ENCODE results near the gene CASZ1. TPM values are rescaled to one million over a fixed set of nuclear protein-coding genes. Genes with fewer than 3 reads are reported as not detected.

CASZ1 gene
- total RNA-seq, 1 experiment from 2014 or later: 11.7 TPM

DNA sequence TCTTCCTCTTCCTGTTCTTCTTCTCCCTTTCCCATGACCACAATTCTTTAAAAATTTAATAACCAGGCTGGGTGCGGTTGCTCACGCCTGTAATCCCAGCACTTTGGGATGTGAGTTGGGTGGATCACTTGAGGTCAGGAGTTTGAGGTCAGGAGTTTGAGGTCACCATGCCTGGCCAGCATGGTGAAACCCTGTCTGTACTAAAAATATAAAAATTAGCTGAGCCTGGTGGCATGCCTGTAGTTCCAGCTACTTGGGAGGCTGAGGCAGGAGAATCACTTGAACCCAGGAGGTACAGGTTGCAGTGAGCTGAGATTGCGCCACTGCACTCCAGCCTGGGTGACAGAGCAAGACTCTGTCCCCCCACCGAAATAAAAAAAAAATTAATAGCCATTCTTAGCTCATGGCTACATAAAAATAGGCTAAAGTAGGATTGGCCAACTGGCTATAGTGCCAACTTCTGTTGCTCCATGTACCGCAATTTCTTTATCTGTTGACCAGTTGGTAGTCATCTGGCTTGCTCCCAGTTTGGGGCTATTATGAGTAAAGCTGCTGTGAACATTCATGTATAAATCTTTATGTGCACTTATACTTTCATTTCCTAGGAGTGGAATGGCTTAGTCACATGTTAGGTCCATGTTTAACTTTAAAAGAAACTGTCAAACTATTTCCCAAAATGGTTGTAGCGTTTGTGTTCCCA lies 185.4 kb downstream of the CASZ1 start:
- ChIA-PET POLR2A (no interaction called here), CTCF (no interaction called here)
- no peaks in the 10 kb centered on the region for H3K27me3 Mint-ChIP-seq (ENCODE audit: low read depth)
- TF ChIP-seq NFE2L1 (CRISPR knock-in tag; IDR thresholded peaks at IDR 0.05) (no peak), ETV6 (CRISPR knock-in tag; IDR thresholded peaks at IDR 0.05) (no peak), KAT7 (CRISPR knock-in tag; IDR thresholded peaks at IDR 0.05; ENCODE audit: borderline replicate concordance) (no peak), ZNF317 (CRISPR knock-in tag; IDR thresholded peaks at IDR 0.05; ENCODE audit: borderline replicate concordance, low read depth) (no peak), GTF2I (CRISPR knock-in tag; conservative IDR thresholded peaks at IDR 0.05) (no peak), IRF2 (CRISPR knock-in tag; IDR thresholded peaks at IDR 0.05; ENCODE audit: borderline replicate concordance, low read depth) (no peak), ZNF219 (CRISPR knock-in tag; IDR thresholded peaks at IDR 0.05; ENCODE audit: borderline replicate concordance) (no peak)
- TF ChIP-seq, protein P1, sequence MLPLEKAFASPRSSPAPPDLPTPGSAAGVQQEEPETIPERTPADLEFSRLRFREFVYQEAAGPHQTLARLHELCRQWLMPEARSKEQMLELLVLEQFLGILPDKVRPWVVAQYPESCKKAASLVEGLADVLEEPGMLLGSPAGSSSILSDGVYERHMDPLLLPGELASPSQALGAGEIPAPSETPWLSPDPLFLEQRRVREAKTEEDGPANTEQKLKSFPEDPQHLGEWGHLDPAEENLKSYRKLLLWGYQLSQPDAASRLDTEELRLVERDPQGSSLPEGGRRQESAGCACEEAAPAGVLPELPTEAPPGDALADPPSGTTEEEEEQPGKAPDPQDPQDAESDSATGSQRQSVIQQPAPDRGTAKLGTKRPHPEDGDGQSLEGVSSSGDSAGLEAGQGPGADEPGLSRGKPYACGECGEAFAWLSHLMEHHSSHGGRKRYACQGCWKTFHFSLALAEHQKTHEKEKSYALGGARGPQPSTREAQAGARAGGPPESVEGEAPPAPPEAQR (CRISPR knock-in tag; IDR thresholded peaks at IDR 0.05): no peak
- TF ChIP-seq, protein P2, sequence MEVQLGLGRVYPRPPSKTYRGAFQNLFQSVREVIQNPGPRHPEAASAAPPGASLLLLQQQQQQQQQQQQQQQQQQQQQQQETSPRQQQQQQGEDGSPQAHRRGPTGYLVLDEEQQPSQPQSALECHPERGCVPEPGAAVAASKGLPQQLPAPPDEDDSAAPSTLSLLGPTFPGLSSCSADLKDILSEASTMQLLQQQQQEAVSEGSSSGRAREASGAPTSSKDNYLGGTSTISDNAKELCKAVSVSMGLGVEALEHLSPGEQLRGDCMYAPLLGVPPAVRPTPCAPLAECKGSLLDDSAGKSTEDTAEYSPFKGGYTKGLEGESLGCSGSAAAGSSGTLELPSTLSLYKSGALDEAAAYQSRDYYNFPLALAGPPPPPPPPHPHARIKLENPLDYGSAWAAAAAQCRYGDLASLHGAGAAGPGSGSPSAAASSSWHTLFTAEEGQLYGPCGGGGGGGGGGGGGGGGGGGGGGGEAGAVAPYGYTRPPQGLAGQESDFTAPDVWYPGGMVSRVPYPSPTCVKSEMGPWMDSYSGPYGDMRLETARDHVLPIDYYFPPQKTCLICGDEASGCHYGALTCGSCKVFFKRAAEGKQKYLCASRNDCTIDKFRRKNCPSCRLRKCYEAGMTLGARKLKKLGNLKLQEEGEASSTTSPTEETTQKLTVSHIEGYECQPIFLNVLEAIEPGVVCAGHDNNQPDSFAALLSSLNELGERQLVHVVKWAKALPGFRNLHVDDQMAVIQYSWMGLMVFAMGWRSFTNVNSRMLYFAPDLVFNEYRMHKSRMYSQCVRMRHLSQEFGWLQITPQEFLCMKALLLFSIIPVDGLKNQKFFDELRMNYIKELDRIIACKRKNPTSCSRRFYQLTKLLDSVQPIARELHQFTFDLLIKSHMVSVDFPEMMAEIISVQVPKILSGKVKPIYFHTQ (CRISPR knock-in tag; IDR thresholded peaks at IDR 0.05): no peak
- TF ChIP-seq, protein P3, sequence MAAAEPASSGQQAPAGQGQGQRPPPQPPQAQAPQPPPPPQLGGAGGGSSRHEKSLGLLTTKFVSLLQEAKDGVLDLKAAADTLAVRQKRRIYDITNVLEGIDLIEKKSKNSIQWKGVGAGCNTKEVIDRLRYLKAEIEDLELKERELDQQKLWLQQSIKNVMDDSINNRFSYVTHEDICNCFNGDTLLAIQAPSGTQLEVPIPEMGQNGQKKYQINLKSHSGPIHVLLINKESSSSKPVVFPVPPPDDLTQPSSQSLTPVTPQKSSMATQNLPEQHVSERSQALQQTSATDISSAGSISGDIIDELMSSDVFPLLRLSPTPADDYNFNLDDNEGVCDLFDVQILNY (CRISPR knock-in tag; IDR thresholded peaks at IDR 0.05): no peak
- TF ChIP-seq, protein P4, sequence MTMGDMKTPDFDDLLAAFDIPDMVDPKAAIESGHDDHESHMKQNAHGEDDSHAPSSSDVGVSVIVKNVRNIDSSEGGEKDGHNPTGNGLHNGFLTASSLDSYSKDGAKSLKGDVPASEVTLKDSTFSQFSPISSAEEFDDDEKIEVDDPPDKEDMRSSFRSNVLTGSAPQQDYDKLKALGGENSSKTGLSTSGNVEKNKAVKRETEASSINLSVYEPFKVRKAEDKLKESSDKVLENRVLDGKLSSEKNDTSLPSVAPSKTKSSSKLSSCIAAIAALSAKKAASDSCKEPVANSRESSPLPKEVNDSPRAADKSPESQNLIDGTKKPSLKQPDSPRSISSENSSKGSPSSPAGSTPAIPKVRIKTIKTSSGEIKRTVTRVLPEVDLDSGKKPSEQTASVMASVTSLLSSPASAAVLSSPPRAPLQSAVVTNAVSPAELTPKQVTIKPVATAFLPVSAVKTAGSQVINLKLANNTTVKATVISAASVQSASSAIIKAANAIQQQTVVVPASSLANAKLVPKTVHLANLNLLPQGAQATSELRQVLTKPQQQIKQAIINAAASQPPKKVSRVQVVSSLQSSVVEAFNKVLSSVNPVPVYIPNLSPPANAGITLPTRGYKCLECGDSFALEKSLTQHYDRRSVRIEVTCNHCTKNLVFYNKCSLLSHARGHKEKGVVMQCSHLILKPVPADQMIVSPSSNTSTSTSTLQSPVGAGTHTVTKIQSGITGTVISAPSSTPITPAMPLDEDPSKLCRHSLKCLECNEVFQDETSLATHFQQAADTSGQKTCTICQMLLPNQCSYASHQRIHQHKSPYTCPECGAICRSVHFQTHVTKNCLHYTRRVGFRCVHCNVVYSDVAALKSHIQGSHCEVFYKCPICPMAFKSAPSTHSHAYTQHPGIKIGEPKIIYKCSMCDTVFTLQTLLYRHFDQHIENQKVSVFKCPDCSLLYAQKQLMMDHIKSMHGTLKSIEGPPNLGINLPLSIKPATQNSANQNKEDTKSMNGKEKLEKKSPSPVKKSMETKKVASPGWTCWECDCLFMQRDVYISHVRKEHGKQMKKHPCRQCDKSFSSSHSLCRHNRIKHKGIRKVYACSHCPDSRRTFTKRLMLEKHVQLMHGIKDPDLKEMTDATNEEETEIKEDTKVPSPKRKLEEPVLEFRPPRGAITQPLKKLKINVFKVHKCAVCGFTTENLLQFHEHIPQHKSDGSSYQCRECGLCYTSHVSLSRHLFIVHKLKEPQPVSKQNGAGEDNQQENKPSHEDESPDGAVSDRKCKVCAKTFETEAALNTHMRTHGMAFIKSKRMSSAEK (CRISPR knock-in tag; IDR thresholded peaks at IDR 0.05; ENCODE audit: borderline replicate concordance): no peak
- TF ChIP-seq, protein P5, sequence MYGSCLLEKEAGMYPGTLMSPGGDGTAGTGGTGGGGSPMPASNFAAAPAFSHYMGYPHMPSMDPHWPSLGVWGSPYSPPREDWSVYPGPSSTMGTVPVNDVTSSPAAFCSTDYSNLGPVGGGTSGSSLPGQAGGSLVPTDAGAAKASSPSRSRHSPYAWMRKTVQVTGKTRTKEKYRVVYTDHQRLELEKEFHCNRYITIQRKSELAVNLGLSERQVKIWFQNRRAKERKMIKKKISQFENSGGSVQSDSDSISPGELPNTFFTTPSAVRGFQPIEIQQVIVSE (CRISPR knock-in tag; IDR thresholded peaks at IDR 0.05; ENCODE audit: borderline replicate concordance): no peak
- H3K9me3 Mint-ChIP-seq: no peaks in the 10 kb centered on the region
- H3K4me3 Mint-ChIP-seq: no peak overlapping the region
- ATAC-seq: no peak
- H3K4me1 Mint-ChIP-seq: peaks cover 16% of the 10 kb centered on the region
- no peak overlapping the region for H3K27ac Mint-ChIP-seq
- DNase-seq (ENCODE audit: low spot score): no peak
- no peaks in the 10 kb centered on the region for H3K36me3 Mint-ChIP-seq

DNA sequence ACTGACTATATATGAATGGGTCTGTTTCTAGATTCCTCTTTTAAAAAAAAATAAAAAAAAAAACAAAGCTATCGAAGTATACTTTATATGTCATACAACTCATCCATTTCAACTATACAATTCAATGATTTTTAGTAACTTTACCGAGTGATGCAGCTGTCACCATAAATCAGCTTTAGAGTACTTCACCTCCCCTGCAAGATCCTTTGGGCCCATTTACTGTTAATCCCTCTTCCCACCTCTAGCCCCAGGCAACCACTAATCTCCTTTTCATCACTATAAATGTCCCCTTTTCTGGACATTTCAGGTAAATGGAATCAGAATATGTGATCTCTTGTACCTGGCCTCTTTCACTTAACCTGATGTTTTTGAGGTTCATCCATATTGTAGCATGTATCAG lies 187.8 kb downstream of the CASZ1 start:
- ChIA-PET POLR2A (interaction anchor here (0.6 kb wide), 1 partner anchor 938 kb away, joined by 3 read pairs; no protein-coding TSS in a partner anchor), CTCF (interaction anchor here (0.6 kb wide), 1 partner anchor 25 kb away, joined by 3 read pairs; no protein-coding TSS in a partner anchor)
- no peak for DNase-seq (ENCODE audit: low spot score)
- H3K4me3 Mint-ChIP-seq: no peak overlapping the region
- no peaks in the 10 kb centered on the region for H3K9me3 Mint-ChIP-seq
- ATAC-seq: no peak
- no peak overlapping the region for H3K27ac Mint-ChIP-seq
- H3K27me3 Mint-ChIP-seq (ENCODE audit: low read depth): no peaks in the 10 kb centered on the region
- no peaks in the 10 kb centered on the region for H3K36me3 Mint-ChIP-seq
- peaks cover 12% of the 10 kb centered on the region for H3K4me1 Mint-ChIP-seq
- TF ChIP-seq TEAD4 (CRISPR knock-in tag; IDR thresholded peaks at IDR 0.05) (no peak), FOXP1 (CRISPR knock-in tag; IDR thresholded peaks at IDR 0.05; ENCODE audit: borderline replicate concordance) (no peak), ATF1 (CRISPR knock-in tag; IDR thresholded peaks at IDR 0.05) (no peak), ZNF671 (CRISPR knock-in tag; IDR thresholded peaks at IDR 0.05) (no peak), CREB1 (CRISPR knock-in tag; IDR thresholded peaks at IDR 0.05) (no peak), GABPB1 (CRISPR knock-in tag; IDR thresholded peaks at IDR 0.05) (no peak), HMGA2 (CRISPR knock-in tag; IDR thresholded peaks at IDR 0.05) (no peak), RORB (CRISPR knock-in tag; IDR thresholded peaks at IDR 0.05) (no peak), RELA (CRISPR knock-in tag; IDR thresholded peaks at IDR 0.05; ENCODE audit: borderline replicate concordance) (no peak)
- TF ChIP-seq, protein P6, sequence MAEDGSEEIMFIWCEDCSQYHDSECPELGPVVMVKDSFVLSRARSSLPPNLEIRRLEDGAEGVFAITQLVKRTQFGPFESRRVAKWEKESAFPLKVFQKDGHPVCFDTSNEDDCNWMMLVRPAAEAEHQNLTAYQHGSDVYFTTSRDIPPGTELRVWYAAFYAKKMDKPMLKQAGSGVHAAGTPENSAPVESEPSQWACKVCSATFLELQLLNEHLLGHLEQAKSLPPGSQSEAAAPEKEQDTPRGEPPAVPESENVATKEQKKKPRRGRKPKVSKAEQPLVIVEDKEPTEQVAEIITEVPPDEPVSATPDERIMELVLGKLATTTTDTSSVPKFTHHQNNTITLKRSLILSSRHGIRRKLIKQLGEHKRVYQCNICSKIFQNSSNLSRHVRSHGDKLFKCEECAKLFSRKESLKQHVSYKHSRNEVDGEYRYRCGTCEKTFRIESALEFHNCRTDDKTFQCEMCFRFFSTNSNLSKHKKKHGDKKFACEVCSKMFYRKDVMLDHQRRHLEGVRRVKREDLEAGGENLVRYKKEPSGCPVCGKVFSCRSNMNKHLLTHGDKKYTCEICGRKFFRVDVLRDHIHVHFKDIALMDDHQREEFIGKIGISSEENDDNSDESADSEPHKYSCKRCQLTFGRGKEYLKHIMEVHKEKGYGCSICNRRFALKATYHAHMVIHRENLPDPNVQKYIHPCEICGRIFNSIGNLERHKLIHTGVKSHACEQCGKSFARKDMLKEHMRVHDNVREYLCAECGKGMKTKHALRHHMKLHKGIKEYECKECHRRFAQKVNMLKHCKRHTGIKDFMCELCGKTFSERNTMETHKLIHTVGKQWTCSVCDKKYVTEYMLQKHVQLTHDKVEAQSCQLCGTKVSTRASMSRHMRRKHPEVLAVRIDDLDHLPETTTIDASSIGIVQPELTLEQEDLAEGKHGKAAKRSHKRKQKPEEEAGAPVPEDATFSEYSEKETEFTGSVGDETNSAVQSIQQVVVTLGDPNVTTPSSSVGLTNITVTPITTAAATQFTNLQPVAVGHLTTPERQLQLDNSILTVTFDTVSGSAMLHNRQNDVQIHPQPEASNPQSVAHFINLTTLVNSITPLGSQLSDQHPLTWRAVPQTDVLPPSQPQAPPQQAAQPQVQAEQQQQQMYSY (CRISPR knock-in tag; IDR thresholded peaks at IDR 0.05): no peak

All from WTC11 (cell line).